Tibial artery (tissue), 4 donors: ENCODE measurements around the gene ADAMTS5.

Experiments used
- DNase-seq, 2 donors: peaks; one replicate each; pipeline ENCODE4 v3.0.0-alpha.2; 2019
- H3K27ac ChIP-seq, 2 donors: fragments of 200-600 bp; sonication (generic) in 1 of 2; 1 replicate in 1 of 2; 2 replicates in 1 of 2; pipeline ENCODE4 v1.5.1; 2018 to 2019; ENCODE audit warnings: mild to moderate bottlenecking in 1 of 2
- H3K27me3 ChIP-seq, 2 donors: fragments of 200-600 bp; sonication (generic) in 1 of 2; one replicate each; pipeline versions ENCODE4 v1.5.1 to v1.6.0; 2016 to 2019
- H3K36me3 ChIP-seq, 3 donors: fragments of 200-600 bp; sonication (generic) in 2 of 3; one replicate each; pipeline ENCODE4 v1.5.1; 2016 to 2019; ENCODE audit warnings: mild to moderate bottlenecking in 2 of 3
- H3K4me1 ChIP-seq, 4 donors: fragments of 200-600 bp; sonication (generic) in 2 of 4; 1 replicate in 3 of 4; 2 replicates in 1 of 4; pipeline ENCODE4 v1.5.1; 2016 to 2019
- H3K4me3 ChIP-seq, 2 donors: fragments of 200-600 bp; sonication (generic) in 1 of 2; 1 replicate in 1 of 2; 2 replicates in 1 of 2; pipeline ENCODE4 v1.5.1; 2018 to 2019; ENCODE audit warnings: mild to moderate bottlenecking in 2 of 2
- H3K9me3 ChIP-seq, 3 donors: fragments of 200-600 bp; sonication (generic) in 1 of 3; one replicate each; pipeline ENCODE4 v1.5.1; 2016 to 2019
- CTCF ChIP-seq, 2 experiments: fragments of 200-600 bp in 1 of 2; fragments of 450-650 bp in 1 of 2; IDR thresholded peaks; one replicate each; pipeline ENCODE4 v1.5.1; 2017 to 2019; ENCODE audit warnings: antibody characterized with exemption in 2 of 2, mild to moderate bottlenecking in 1 of 2, moderate library complexity in 1 of 2
- intact Hi-C: fragments of 100-400 bp; cut with DNase I; formaldehyde crosslinking; loops from one replicate; pipeline ENCODE4 v1.15.0; 2023; ENCODE audit warnings: low total_unique reads

ADAMTS5 gene

DNA sequence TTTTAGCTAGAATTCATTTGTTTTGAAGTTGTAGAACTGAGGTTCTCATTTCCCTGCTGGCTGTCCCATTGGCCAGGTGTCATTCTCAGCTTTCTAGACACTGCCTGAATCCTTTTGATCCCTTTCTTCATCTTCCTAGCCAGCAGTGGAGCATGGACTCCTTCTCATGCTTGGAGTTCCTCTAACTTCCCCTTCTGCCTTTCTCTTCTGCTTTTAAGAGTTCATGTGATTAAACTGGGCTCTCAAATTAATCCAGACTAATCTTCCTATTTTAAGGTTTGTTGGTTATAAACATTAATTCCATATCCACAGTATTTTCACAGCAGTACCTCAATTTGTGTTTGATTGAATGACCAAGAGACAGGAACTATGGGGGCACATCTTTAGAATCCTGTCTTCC, 52.3 kb downstream of the ADAMTS5 start:
- Histone ChIP-seq H3K4me3 (no peak overlapping the region), H3K9me3 (no peaks in the 10 kb centered on the region), H3K4me1 (no peaks in the 10 kb centered on the region), H3K27me3 (no peaks in the 10 kb centered on the region), H3K36me3 (no peaks in the 10 kb centered on the region), H3K27ac (no peak overlapping the region)
- TF ChIP-seq CTCF (IDR thresholded peaks at IDR 0.05): no peak
- DNase-seq: no peak
- intact Hi-C loops: no loop called here

DNA sequence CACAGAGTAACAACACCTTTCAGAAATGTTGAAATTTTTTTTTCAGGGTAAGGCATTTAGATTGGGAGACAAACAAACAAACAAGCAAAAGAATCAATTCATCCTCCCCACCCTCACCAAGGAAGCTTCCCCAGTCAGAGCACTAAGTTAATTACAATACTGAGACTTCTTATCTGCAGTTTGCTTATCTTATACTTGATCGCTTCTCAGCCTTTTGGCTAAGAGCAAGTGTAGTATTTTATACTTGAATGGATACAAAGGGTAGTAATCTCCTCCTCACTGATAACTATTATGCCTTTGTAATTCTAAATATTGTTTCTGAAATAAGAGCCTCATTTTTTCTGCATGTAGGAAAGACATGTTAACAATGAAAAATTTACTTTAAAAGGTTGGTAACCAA, 54.4 kb downstream of the ADAMTS5 start:
- no peak for DNase-seq
- Histone ChIP-seq H3K27ac (no peak overlapping the region), H3K9me3 (no peaks in the 10 kb centered on the region), H3K27me3 (no peaks in the 10 kb centered on the region), H3K4me3 (no peak overlapping the region), H3K4me1 (no peaks in the 10 kb centered on the region), H3K36me3 (no peaks in the 10 kb centered on the region)
- intact Hi-C loops: no loop called here
- no peak for TF ChIP-seq CTCF (IDR thresholded peaks at IDR 0.05)

GRCh38 chr21:26909972-26910371, 56.9 kb downstream of the ADAMTS5 start:
- Histone ChIP-seq H3K27me3 (no peaks in the 10 kb centered on the region), H3K9me3 (no peaks in the 10 kb centered on the region), H3K36me3 (no peaks in the 10 kb centered on the region), H3K4me3 (no peak overlapping the region), H3K4me1 (no peaks in the 10 kb centered on the region), H3K27ac (no peak overlapping the region)
- DNase-seq: no peak
- no peak for TF ChIP-seq CTCF (IDR thresholded peaks at IDR 0.05)
- intact Hi-C loops: no loop called here

GRCh38 chr21:26900980-26901379, 65.9 kb downstream of the ADAMTS5 start:
- no peaks in the 10 kb centered on the region for H3K36me3 ChIP-seq
- no peak overlapping the region for H3K27ac ChIP-seq
- H3K9me3 ChIP-seq: no peaks in the 10 kb centered on the region
- H3K4me3 ChIP-seq: no peak overlapping the region
- H3K27me3 ChIP-seq: no peaks in the 10 kb centered on the region
- H3K4me1 ChIP-seq: peaks cover 0 to 12% (median 0%) of the 10 kb centered on the region in 4 donors
- no peak for DNase-seq
- intact Hi-C loops: no loop called here
- TF ChIP-seq CTCF (IDR thresholded peaks at IDR 0.05): no peak

GRCh38 chr21:26892151-26892550, 74.7 kb downstream of the ADAMTS5 start:
- intact Hi-C loops: no loop called here
- no peak for TF ChIP-seq CTCF (IDR thresholded peaks at IDR 0.05)
- H3K9me3 ChIP-seq: no peaks in the 10 kb centered on the region
- DNase-seq: no peak
- peaks cover 0 to 26% (median 0%) of the 10 kb centered on the region in 4 donors for H3K4me1 ChIP-seq
- H3K4me3 ChIP-seq: no peak overlapping the region
- no peaks in the 10 kb centered on the region for H3K27me3 ChIP-seq
- no peaks in the 10 kb centered on the region for H3K36me3 ChIP-seq
- H3K27ac ChIP-seq: no peak overlapping the region

GRCh38 chr21:26888931-26889330, 78.0 kb downstream of the ADAMTS5 start:
- Histone ChIP-seq H3K27me3 (no peaks in the 10 kb centered on the region), H3K36me3 (no peaks in the 10 kb centered on the region), H3K4me1 (peaks cover 0 to 28% (median 0%) of the 10 kb centered on the region in 4 donors), H3K9me3 (no peaks in the 10 kb centered on the region), H3K27ac (no peak overlapping the region), H3K4me3 (no peak overlapping the region)
- TF ChIP-seq CTCF (IDR thresholded peaks at IDR 0.05): no peak
- intact Hi-C loops: no loop called here
- DNase-seq: no peak
